Measurements from ENCODE around the gene INSYN2B. TPM values are rescaled to one million over a fixed set of nuclear protein-coding genes. Genes with fewer than 3 reads are reported as not detected.

Gene INSYN2B
- total RNA-seq, 1 experiment from 2014 or later, result not detected

GRCh38 chr5:169897481-169897880 is 82.8 kb downstream of the INSYN2B start:
- no peak for TF ChIP-seq EZH2phosphoT487 (IDR thresholded peaks at IDR 0.05; ENCODE audit: borderline replicate concordance)
- no peak for TF ChIP-seq FOSL1 (IDR thresholded peaks at IDR 0.05; ENCODE audit: low read depth)
- TF ChIP-seq JUND (IDR thresholded peaks at IDR 0.05), result no peak
- no peak for TF ChIP-seq SRF (IDR thresholded peaks at IDR 0.05; ENCODE audit: low read depth)
- TF ChIP-seq REST (IDR thresholded peaks at IDR 0.05; ENCODE audit: low read depth), result no peak
- no peak for TF ChIP-seq SP1 (IDR thresholded peaks at IDR 0.05; ENCODE audit: low read depth)
- no peak for TF ChIP-seq ELF1 (IDR thresholded peaks at IDR 0.05; ENCODE audit: borderline replicate concordance, low read depth)
- TF ChIP-seq SIN3A (IDR thresholded peaks at IDR 0.05; ENCODE audit: low read depth), result no peak
- TF ChIP-seq ATF3 (IDR thresholded peaks at IDR 0.05), result no peak
- no peak for TF ChIP-seq CBX3 (IDR thresholded peaks at IDR 0.05; ENCODE audit: low read depth)
- TF ChIP-seq CEBPB (IDR thresholded peaks at IDR 0.05; ENCODE audit: low read depth), result no peak
- no peak for TF ChIP-seq POLR2AphosphoS5 (IDR thresholded peaks at IDR 0.05; ENCODE audit: low read depth, low read length)
- TF ChIP-seq YY1 (IDR thresholded peaks at IDR 0.05; ENCODE audit: extremely low read depth, insufficient replicate concordance, low read depth, low read length), result no peak
- no peak for TF ChIP-seq ZNF274 (IDR thresholded peaks at IDR 0.05; ENCODE audit: low read depth, low read length)
- TF ChIP-seq EZH2 (IDR thresholded peaks at IDR 0.05), result no peak
- TF ChIP-seq ZBTB33 (IDR thresholded peaks at IDR 0.05; ENCODE audit: extremely low read depth, insufficient replicate concordance, low read length), result no peak
- no peak for TF ChIP-seq CTCF (IDR thresholded peaks at IDR 0.05 in 2 of 3, conservative IDR thresholded peaks at IDR 0.05 in 1 of 3; ENCODE audit: borderline replicate concordance in 1 of 3, insufficient read depth in 1 of 3, low read depth in 2 of 3, low read length in 2 of 3)
- TF ChIP-seq TCF7L2 (IDR thresholded peaks at IDR 0.05; ENCODE audit: borderline replicate concordance, extremely low read depth, insufficient read depth, insufficient read length), result no peak
- Histone ChIP-seq H3K27ac (ENCODE audit: low read depth, low read length) (no peak overlapping the region), H3K9me2 (ENCODE audit: insufficient read depth) (no peaks in the 10 kb centered on the region), H2AFZ (ENCODE audit: low read depth, low read length, poor library complexity, severe bottlenecking) (no peak overlapping the region), H4K20me1 (ENCODE audit: insufficient read depth) (no peaks in the 10 kb centered on the region), H3K79me2 (ENCODE audit: insufficient read depth, low read length) (no peaks in the 10 kb centered on the region), H3K4me3 (replicated peaks in 1 of 2; ENCODE audit: low read depth in 1 of 2, low read length in 2 of 2) (no peak overlapping the region), H3K36me3 (ENCODE audit: control insufficient read depth in 1 of 2, insufficient read depth in 2 of 2, low read length in 2 of 2) (no peaks in the 10 kb centered on the region), H3K4me2 (ENCODE audit: low read length) (no peak overlapping the region), H3K9me3 (ENCODE audit: control insufficient read depth in 1 of 2, insufficient read depth in 1 of 2, low read depth in 1 of 2, low read length in 2 of 2) (no peaks in the 10 kb centered on the region), H3K9ac (ENCODE audit: low read length) (no peak overlapping the region), H3K4me1 (ENCODE audit: control insufficient read depth in 1 of 2, insufficient read depth in 2 of 2, low read length in 2 of 2) (no peaks in the 10 kb centered on the region), H3K27me3 (ENCODE audit: insufficient read depth, low read length) (peaks cover 43% of the 10 kb centered on the region)
- ChIA-PET POLR2A (no interaction called here), RAD21 (ENCODE audit: low non-redundant PET in 1 of 2, low total read pairs in 2 of 2, uncharacterized antibody in 2 of 2, unreplicated experiment in 2 of 2) (no interaction called here), CTCF (no interaction called here)
- no TSS peak for BruUV-seq (replicated peaks)
- DNase-seq (ENCODE audit: low read depth, low spot score), result no peak
- no peak for ATAC-seq
- intact Hi-C loops (cut with micrococcal nuclease), result no loop called here
